HG02943 (cell line): ENCODE measurements around the gene TGFB2.

ENCODE experiments used
- ATAC-seq: cut with Tn5 transposase; IDR thresholded peaks from one replicate; pipeline ENCODE4 v1.9.1; 2021; ENCODE audit warnings: mild to moderate bottlenecking, low read depth, moderate library complexity; ENCODE audit not compliant: unreplicated experiment

Gene TGFB2

DNA sequence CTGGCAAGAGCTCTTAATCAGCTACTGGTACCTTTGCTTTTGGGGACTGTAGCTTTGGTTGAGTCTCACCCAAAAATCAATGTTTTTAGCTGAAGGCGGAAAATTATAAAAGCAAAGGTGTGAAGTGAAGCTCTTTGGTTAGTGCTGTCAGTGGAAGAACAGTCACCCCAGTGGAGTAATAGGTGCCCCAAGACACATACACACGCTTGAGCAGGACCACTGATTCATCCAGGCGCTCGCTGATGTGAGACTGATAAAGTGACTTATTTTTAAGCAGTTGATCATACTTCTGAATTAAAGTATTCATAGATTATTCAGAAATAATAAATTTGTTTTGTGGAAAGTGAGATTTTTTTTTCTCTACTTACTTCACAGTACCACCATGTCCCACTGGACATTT is 37.1 kb downstream of the TGFB2 start:
- ATAC-seq: no peak

DNA sequence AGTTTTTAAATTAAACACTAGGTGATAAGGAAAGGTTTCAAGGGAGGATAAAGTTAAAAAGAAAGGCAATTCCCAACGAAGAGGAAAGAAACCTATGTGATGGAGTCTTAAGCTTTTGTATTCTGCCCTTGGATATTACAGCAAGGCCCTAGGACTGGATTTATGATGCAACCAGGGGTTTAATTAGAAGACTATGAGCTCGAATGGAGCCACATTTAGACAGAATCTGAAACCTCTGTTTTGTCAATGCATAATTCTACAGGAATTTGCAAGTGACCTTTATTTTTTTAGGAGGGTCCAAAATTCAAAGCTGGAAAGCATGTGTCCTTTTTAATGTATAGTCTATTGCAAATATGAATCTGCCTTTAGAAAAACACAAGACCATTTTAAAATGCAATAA is 37.9 kb downstream of the TGFB2 start:
- ATAC-seq: no peak

DNA sequence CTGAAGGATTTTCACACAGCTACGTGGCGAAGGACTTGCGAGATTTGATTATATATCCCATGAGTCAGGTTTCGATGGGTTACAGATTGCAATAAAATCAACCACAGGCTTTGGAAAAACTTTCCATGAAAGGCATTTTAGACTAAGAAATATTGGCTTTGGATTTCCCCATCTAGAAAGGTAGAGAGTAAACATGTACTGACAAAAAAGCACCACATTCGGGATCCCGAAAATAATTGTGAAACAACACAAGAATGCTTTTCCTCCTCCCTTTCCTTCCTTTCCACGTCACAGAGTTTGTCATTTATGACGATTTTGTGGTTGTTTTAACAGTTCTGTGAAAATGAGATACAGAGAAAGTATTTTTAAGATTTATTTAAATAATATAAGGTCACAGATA is 38.5 kb downstream of the TGFB2 start:
- ATAC-seq: no peak

DNA sequence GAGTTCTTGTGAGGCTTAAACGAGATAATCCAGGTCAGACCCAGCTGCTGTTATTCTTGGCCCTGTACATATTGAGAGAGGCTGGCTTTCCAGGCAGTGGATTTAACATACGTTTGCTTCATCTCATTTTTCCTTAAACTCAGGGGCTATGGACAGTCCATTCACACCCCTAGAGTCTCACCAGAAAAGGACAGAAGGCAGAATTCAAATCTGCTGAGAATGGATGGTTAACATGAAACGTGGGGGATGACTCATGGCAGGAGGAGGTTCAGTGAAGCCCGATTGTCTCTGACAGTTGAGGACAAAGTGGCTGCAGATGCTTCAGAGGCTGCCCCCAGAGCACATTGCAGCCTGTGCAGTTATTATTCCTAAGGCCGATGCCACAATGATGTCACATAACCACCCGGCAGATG is 39.5 kb downstream of the TGFB2 start:
- no peak for ATAC-seq

DNA sequence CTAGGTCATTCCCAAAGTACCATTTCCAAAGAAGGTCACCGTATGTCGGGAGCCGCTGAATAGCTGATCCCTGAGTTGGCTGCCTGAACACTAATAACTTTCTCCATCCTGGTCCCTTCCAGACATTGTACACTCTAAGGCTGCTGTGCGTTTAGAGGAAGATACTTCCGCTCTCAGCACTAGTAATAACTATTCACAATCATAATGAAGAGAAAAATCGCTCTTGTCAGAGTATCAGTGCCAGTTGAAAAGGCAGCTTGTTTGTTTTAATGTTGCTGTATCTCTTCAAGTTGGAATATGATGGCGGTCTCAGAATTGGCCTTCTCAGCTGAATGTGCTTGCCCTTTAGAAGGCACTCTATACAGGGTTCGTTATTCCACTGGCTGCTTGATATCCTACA is 43.5 kb downstream of the TGFB2 start:
- ATAC-seq: no peak

DNA sequence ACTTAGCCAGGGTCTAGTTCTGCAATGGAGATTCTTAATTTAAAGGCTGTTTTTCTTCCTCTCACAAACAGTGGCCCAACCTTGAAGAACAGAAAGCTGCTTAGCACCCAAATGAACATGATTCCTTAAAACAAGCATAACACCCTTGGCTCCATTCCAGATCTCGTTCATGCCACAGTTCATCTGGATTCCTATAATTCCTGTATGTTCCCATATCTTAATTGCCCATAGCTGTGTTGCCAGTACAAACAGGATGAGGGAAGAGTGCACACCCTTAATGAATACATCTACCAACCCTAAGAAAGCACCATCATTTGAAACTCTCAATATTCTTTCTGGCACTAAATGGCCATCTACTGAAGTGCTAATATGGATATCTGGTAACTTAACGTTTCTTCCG is 45.5 kb downstream of the TGFB2 start:
- ATAC-seq: no peak

DNA sequence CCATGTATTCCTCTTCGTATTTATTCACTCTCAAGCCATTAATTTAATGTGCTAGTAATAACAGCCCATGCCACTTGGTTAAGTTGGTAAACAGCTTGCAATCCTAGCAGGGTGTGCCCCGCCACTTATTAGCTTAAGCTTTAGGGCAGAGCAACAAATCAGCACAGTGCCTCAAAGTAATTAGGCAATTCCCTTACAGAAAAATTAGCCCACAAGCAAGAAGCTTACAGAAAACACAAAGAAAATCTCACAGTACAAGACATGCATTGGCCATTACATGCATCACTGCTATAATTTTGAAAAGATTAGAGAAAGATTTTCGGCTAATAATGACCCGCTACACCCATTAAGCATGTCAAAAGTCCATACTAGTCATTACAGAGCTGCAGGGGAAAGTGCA is 47.6 kb downstream of the TGFB2 start:
- ATAC-seq: no peak

DNA sequence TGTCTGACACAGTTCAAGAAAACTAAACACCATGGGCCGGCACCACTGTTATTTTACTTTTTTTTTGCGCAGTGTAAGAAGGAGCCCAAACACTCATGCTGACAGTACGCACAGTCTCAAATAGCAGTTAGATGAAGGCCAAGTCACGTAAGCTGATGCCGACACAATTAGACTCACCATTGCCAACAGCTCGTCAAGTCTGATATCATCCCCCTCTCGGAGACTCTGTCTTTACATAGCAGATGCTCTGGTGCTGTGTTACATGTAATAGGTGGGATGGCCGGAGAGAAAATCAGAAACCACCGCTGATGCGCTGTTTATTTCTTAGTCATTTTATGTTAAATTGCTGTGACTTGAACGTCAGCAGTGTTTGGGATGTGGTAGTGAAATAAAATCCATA is 49.3 kb downstream of the TGFB2 start:
- ATAC-seq: no peak

DNA sequence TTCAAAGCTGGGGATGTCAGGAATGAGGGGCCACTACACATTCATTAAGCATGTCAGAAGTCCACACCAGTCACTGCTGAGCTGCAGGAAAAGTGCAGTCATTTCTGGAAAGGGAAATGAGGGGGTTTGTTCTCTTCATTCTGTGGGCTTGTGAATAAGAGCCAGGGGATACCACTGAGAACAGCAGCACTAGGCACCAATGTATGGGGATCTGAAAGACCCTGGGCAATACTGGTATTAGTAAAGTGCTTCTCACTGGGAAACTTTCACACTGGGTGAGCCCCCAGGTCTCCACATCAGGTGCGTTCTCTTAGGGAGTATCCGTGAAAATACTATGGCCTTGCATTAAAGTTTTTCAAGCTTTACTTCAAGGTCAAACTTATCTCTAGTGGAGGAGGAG is 49.9 kb downstream of the TGFB2 start:
- ATAC-seq: no peak

DNA sequence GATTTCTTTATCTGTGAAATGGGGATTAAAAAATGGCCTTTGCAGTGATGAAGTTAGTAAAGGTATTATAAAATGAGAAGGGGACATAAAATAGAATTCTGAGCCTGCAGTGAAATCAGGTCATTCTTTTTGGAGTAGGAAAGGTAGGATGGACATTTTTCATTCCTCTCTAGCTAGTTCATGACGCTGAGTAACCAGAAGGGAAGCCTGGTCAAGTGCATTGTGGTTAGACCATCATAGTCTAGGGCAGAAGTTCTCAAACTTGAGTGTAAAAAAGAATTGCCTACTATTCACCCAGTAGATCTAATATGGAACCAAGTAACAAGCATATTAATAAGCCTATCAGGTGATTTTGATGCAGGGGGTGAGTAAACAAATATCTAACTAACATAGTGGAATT is 50.8 kb downstream of the TGFB2 start:
- ATAC-seq: no peak

DNA sequence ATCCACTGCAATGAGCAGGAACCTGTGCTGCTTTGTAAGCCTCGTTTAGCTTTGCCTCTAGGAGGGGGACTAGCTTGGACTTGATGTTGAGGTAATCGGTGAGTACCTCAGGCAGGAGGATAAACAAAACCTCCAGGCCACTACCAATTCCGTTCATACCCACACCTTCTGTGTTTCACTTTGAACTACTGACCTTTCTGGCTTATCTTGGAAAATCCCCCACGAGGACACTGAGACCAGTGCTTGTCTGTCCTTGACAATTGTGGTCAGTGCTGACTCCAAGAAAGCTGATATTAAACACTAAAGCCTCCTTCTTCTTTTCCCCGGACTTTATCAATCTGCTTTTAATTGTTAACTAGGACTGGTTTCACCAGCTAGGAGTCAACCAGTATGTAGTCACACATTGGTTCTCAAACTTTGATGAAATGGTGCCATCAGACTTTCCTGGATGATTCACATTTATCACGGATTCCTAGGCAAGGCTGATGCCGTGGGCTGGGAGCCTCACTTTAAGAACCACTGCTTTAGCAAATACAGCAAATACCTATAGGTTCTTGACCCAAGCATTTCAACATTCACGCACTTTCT is 52.7 kb downstream of the TGFB2 start:
- no peak for ATAC-seq

DNA sequence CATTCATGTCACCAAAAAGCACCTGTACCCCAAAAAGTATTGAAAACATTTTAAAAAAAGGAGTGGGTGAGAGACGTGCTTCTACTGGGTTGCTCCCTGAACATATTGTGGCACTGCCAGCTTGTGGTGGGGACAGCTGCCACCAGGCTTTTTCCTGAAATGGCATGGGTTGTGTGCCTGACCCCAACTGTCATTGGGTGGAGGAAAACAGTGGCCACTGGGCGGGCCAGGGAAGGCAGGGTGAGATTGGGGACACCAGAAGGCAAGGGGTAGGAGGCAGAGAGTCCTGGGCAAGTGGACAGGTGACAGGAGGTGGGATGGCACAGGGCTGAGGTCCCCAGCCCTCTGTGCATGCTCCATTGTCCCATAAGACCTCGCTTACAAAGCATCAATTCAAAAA is 55.5 kb downstream of the TGFB2 start:
- no peak for ATAC-seq

DNA sequence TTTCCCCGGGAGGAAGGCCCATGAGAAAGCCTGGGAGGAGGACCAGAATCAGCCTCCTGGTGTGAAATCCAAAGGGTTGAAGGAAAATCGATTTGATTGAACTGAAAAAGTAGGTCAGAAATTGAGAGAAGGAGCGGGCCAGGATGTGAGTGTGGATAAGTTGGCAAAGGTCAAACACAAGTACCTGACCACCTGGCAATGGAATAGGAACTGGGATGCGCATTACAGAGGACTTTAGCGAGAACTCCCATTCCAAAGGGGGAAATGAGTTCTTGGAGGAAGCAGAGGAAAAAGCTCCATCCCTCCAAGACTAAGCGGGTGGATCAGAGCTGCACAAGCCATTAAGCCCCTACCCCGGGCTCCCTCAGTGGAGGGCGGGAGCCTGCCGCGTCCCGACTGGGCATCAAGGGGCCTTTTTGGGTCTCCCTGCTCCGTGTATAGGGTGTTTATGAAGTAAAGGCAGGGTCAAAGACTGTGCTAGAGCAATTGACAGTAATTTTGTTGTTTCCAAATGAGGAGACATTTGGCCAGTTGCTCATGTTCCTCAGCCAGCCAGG is 56.4 kb downstream of the TGFB2 start:
- ATAC-seq: no peak

DNA sequence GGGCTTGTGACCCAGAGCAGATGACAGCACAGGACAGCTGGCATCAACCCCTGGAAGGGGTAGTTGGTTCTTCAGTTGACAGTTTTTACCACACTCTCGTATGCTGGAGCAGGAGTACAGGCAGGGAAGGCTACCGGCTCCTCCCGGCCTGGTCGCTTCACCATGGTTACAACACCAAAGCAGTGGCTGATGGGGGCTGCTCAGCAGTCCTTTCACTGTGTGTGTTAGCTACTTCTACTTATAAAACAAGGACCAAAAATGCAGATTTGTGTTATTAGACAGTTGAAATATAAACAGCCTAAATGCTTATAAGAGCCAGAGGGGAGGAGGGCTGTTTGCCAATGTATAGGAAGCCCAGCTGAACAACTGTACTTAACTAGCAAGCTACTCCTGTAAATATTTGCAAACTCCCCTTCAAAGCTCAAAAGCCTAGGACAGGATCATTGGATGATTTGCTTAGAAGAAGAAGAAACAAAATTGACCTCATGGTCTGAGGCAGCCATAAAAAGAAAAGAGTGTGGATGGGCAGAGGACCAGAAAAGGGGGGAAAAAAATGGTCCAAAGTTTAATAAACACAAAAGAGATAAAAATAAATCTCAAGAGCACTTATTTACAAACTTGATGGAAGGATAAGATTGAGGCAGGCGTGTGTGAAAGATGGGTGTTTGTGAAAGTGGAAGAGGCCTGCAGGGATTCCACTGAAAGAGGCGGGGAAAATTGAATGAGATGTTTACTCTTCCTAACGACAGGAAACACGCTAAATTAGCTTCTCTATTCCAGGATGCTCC is 57.1 kb downstream of the TGFB2 start:
- no peak for ATAC-seq

DNA sequence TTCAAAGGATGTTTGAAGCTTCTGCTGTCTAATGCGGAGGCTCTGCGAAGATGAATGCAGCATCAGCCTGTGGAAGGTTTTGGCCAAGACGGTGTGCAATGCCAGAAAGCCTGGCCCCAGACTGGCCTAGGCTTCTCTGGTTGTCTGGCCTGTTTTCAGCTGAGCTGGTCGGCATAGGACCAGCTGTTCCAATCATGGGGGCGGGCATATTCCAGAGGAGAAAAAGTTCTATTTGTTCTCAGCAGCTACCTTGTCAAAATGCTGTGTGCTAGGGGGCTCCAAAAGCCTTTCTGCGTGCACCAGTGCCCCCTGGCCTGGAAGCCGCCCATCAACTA is 57.6 kb downstream of the TGFB2 start:
- no peak for ATAC-seq

DNA sequence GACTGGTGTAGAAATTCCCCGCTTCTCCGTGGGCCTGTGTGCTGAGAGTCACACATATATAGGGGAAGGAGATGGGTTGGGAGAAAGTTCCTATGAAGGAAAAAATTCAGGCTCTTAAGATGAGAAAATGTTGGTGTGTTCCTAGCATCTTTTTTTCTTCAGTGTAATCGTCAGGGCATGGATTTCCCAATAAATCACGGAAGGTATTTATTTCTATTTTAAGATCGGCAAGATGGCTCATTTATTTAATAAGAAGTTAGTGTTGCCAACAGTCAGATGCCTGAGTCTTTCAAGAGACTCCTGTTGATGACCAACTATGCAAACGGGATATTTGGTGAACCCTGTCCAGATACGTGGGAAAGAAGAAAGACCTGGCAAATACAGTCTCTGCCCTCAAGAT is 58.2 kb downstream of the TGFB2 start:
- no peak for ATAC-seq

DNA sequence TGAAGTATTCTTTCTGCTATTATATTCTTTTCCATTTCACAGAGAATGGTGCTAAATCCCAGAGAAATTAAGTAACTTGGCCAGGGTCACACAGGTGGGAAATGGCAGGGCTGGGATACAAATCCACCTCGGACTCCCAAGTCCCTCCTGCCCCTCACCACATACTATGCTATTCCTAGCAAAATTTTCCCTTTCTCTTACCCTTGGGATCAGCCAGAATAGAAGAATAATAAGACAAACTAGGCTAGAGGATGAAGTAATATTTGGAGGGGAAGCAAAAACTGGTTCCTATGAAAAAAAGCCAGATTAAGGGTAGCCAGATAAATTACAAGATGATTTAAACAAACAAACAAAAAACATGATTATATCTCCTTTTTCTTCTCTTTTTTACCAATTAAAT is 62.5 kb downstream of the TGFB2 start:
- ATAC-seq: no peak

DNA sequence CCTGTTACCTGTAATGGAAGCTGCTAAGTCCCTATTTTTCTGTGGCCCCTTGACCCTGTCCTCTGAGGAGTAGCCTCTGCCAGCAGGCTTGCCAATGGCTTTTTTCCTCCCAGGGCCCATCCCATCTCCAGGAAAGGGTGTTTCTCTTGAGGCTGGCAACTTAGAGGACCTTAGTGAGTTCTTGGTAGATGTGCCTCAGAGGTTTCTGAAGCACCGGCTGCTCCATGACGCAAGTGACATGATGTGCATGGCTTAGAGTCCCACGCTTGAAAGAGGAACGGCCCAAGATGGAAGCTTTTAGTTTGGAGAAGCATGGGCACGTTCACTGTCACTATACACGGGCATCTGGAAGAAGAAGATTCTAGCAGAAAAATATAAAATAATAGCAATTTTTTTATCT is 63.0 kb downstream of the TGFB2 start:
- ATAC-seq: no peak

DNA sequence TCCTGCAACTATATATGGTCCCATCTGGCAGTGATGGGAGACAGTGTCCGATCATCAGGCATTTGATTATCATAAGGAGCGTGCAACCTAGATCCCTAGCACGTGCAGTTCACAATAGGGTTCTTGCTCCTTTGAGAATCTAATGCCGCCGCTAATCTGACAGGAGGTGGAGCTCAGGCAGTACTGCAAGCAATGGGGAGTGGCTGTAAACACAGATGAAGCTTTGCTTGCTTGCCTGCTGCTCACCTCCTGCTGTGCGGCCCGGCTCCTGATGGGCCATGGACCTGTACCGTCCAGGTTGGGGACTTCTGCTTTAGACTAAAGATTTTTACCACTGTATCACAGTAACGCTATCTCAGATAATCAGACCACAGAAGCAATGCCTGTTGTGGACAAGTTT is 63.8 kb downstream of the TGFB2 start:
- no peak for ATAC-seq

DNA sequence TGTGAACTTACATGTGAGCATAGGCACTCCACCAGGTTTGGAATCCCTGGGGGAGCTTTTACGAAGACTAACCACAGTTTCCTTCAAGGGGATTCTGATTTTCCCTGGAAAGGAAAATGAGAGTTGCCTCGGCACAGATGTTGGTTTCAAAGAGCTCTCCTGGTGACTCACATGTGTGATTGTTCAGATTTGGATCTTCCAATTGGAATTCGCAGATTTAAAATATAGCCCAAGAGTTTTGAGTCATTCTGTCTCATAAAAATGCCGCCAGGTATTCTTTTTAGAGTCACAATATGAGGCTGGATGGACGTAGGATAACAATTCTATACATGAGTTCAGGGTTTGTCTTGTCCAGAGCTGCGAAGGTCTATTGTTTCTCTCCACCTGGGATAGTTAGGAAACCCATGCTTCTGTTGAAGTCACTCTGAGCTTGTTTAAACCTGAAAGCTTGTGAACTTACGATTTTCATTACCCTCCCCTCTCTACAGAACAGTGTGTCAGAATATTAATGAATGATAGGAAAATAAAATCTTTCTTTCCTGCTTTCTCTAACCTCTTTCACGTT is 64.9 kb downstream of the TGFB2 start:
- no peak for ATAC-seq

DNA sequence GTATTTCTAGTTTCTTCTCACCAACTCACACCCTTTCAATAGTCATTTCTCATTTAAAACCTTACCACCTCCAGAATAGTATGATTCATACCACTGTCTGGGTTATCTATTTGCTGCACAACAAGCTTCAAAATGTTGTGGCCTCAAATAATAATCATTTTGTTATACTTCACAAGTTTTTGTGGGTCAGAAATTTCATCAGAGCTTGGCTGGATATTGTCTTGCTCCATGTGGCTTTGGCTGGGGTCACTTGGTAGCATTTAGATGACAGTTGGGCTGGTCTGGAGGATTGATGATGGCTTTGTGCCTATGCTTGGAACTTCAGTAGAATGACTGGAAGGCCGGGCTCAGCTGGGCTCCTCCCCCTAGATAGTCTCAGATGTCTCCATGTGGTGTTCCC is 66.0 kb downstream of the TGFB2 start:
- ATAC-seq: no peak

DNA sequence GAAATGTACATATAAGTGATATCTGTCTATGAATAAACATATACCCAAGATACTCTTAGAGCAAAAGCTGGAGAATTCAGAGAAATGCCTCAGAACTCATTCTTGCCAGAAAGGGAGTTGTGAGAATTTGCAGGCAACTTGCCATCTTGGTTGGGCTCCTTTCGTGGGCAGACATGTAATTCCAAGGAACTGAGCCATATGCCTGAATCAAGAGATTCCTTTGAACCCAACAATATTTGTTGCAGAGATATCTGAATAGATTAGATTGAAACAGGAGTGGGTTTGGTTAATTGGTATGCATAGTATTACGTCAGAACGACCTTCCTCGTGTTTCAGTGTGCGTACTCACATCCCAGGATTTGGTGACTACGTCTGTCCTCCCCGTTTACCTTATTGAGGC is 67.0 kb downstream of the TGFB2 start:
- ATAC-seq: no peak
